ENCODE measurements around the gene PPP3R1.
A peak's percentile ranks its signal among the peaks of the same experiment; 100 is the strongest.

PPP3R1 gene

DNA sequence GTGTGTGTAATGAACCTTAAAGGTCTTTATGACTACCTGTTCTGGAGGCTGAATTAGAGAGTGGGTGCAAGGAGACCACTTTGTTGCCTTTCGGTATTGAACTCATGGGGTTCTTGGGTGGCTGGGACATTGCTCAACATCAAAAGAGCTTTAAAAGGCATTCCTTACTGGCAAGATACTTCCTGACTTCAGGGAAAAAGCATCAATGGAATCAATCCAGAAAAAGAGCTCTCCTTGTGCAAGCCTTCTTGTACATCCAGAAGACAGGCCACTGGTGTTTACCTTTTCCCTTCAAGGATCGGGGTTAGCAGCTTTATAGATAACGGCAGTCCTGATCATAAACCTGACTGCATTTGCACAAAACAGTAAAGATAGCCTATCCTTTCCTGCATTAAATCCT, 85.1 kb downstream of the PPP3R1 start:
- H3K4me3 ChIP-seq (ENCODE audit: low read length): no peak overlapping the region
- no peak for DNase-seq (ENCODE audit: low read depth)
- TF ChIP-seq, protein P1, sequence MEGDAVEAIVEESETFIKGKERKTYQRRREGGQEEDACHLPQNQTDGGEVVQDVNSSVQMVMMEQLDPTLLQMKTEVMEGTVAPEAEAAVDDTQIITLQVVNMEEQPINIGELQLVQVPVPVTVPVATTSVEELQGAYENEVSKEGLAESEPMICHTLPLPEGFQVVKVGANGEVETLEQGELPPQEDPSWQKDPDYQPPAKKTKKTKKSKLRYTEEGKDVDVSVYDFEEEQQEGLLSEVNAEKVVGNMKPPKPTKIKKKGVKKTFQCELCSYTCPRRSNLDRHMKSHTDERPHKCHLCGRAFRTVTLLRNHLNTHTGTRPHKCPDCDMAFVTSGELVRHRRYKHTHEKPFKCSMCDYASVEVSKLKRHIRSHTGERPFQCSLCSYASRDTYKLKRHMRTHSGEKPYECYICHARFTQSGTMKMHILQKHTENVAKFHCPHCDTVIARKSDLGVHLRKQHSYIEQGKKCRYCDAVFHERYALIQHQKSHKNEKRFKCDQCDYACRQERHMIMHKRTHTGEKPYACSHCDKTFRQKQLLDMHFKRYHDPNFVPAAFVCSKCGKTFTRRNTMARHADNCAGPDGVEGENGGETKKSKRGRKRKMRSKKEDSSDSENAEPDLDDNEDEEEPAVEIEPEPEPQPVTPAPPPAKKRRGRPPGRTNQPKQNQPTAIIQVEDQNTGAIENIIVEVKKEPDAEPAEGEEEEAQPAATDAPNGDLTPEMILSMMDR (IDR thresholded peaks at IDR 0.05; ENCODE audit: insufficient read depth, low read depth, low read length, missing control alignments): no peak

DNA sequence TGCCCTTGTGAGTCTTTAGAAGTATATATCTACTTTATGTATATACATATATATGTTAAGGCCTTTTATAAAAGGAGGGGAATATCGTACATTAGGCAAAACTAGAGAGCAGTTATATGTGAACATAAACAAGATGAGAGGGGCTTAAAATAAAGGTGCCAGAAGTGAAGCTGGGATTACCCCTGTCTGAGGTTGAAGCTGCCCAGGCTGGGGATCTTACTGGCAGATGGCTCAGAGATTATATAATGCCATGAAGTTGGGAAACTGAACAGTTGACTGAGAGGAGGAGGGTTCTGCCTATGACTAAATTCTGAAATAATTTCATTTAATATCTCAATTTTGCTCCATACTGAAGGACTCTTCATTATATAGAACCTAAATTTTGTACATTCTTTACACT, 88.7 kb downstream of the PPP3R1 start:
- TF ChIP-seq, protein P1 (IDR thresholded peaks at IDR 0.05; ENCODE audit: insufficient read depth, low read depth, low read length, missing control alignments): no peak
- H3K4me3 ChIP-seq (ENCODE audit: low read length): no peak overlapping the region
- no peak for DNase-seq (ENCODE audit: low read depth)

DNA sequence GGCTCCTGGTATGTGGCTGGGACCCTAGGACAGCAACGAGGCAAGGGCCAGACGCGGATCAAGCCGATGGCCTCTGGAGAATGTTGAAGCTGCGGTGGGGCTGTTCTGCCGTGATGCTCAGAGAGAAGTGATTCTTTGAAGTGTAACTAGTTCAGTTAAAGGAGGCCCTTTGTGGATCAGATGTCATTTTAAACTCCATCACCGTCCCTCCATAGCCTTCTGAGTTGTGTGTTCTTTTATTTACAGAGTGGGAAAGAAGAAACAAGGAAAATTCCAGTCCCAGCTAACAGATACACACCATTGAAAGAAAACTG, 94.2 kb downstream of the PPP3R1 start:
- TF ChIP-seq, protein P1 (IDR thresholded peaks at IDR 0.05; ENCODE audit: insufficient read depth, low read depth, low read length, missing control alignments): no peak
- DNase-seq (ENCODE audit: low read depth): no peak
- H3K4me3 ChIP-seq (ENCODE audit: low read length): peak overlapping the region; percentile 67

DNA sequence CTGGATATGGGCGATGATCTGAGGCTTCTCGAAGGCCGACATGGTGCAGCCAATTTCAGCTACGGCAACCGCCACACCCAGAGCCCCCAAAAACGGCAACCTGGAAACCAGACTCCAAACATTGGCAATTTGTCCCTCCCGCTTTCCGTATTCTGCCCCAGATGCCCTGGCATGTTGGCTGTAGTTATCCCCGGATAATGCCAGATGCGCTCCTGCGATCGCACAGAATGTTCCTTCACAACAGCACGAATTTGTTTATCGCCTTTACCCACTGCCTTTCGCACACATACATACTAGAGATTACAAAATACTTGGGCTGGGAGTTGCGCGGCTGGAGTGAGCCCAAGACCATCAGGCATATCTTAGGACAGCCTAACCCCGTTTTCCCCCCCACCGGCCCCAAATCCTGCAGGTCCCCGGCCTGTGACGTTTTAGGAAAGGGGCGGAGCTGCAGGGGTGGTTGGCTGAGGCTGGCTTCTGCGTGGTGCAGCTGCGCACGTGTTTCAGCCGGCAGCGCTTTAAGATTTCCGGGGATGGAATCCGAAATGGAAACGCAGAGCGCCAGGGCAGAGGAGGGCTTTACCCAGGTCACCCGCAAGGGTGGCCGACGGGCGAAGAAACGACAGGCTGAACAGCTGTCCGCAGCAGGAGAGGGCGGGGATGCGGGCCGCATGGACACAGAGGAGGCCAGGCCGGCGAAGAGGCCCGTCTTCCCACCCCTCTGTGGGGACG, 94.8 kb downstream of the PPP3R1 start, which contains the start of gene PNO1:
Gene PNO1 (plus strand): TSS at position 487 of the 732 bp plus-strand sequence. CDS start 47 bp downstream, at position 534.
- TF ChIP-seq, protein P1 (IDR thresholded peaks at IDR 0.05; ENCODE audit: insufficient read depth, low read depth, low read length, missing control alignments): no peak
- peak within 1 kb of the TSS; percentile 67 for H3K4me3 ChIP-seq (ENCODE audit: low read length)
- peak; percentile 96 for DNase-seq (ENCODE audit: low read depth)

DNA sequence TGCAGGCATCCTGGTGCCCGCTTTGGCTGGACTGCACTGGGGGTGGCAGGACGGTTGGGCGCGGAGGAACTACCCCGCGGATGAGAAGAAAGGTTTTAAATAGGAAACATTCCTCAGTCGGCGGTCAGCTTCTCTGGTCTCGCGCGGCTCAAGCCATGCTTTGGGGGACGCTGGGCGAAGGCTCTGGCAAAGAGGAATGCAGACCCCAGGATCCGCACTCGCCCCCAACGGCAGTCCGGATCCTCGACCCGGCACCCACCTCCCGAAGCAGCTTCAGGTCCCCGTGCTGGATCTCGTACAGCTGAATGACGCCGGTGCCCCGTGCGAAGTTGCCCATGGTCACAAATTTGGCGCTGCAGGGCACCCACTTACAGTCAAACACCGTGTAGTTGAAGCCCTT, 95.3 kb downstream of the PPP3R1 start:
- no peak for DNase-seq (ENCODE audit: low read depth)
- TF ChIP-seq, protein P1 (IDR thresholded peaks at IDR 0.05; ENCODE audit: insufficient read depth, low read depth, low read length, missing control alignments): no peak
- H3K4me3 ChIP-seq (ENCODE audit: low read length): peak overlapping the region; percentile 67

DNA sequence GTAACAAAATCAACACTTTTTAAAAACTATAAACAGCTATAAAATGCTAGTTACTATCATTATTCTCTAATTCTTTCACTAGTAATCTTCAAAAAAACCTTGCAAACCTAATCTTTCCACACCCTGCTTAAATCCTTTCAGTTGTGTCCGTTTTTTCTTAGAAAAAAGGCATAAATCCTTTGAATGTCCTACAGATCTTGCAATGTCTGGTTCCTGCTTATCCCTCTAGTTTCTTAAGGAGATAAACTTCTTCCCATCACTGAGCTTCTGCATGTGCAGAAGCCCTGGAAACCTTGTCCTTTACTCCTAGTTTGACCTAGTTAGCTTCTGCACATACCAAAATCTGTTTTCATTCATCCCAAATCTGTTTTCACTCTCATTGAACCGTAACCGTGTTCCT, 95.9 kb downstream of the PPP3R1 start:
- peak overlapping the region; percentile 67 for H3K4me3 ChIP-seq (ENCODE audit: low read length)
- no peak for DNase-seq (ENCODE audit: low read depth)
- TF ChIP-seq, protein P1 (IDR thresholded peaks at IDR 0.05; ENCODE audit: insufficient read depth, low read depth, low read length, missing control alignments): no peak

DNA sequence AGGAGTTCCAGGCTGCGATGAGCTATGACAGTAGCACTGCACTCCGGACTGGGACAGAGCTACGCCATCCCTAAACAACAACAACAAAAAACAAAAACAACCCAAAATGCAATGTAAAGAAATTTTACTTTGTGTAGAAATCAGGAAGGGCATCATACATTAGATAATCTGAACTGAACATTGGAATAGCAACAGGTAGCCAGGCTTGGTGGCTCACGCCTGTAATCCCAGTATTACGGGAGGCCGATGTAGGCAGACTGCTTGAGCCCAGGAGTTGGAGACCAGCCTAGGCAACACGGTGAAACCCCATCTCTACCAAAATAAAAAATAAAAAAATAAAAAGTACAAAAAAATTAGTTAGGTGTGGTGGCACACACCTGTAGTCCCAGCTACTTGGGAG, 96.7 kb downstream of the PPP3R1 start:
- TF ChIP-seq, protein P1 (IDR thresholded peaks at IDR 0.05; ENCODE audit: insufficient read depth, low read depth, low read length, missing control alignments): no peak
- no peak for DNase-seq (ENCODE audit: low read depth)
- H3K4me3 ChIP-seq (ENCODE audit: low read length): no peak overlapping the region

Data from epithelial cell of esophagus (primary cell).